NOMO-1 treated with dmso at 0.1 percent for 144 hours (cell line): ENCODE measurements around the gene GINS1.

Experiments
- DNase-seq: peaks from one replicate; lab custom pipeline; 2025; ENCODE audit not compliant: unreplicated experiment; lab: John Stamatoyannopoulos, UW

The GINS1 gene

DNA sequence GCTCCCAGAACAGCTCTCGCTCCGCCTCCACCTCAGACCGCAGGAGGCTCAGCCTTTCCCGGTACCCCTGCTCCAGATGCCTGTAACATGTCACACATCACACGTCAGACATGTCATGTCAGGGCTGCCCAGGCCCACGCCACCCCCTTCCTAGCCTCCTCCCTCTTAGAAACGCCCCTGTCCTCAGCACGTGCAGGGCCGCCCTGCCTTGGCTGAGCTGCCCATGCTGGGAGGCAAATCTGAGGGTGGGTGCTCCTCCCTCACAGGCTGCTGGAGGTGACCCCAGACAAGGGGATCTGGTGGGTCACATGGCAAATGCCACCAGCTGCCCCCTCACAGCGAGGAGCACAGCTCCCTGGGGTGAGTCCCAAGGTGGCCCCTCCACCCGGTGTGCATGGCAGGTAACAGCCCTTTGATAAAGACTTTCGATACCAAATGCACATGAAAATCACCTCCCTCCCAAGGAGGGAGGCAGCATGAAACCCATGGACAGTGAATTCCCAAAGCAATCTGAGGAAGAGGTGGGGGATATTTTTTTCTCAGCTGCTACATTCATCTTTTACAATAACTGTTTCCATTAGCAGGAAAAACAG is 84.1 kb downstream of the GINS1 start:
- DNase-seq: no peak

GRCh38 chr20:25493137-25493536 is 85.7 kb downstream of the GINS1 start:
- no peak for DNase-seq

GRCh38 chr20:25493748-25494505 is 86.5 kb downstream of the GINS1 start:
- DNase-seq: no peak

- no peak for DNase-seq
These were observed 87.2 kb downstream of the GINS1 start for GRCh38 chr20:25494506-25495188.

DNA sequence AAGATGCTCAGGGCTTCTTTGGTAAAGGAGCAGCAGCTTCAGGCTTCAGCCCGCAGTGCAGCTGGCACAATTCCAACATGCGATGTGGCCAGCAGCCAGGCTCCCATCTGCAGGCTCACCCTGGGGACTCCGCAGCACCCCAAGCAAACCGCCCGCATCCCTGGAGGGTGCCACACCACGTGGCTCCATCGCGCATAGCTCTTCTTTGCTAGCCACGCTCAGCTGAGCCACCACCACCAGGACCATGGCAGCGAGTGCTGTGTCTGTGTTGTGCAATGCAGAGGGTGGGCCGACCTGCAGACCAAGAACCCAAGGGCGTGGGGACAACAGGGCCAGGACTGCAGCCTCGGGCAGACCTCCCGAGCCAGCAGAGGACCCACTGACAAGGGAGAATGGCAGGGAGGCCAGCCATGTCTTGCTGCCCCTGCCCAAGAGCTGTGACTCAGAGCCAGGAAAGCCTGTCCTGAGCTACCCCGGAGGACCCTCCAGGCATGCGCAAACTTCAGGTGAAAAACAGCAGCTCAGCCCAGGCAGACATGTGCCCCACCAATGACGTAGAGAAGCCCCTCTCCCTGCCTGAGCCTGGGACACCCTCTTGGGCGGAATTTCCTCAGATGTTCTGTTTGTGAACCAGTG is 87.8 kb downstream of the GINS1 start:
- no peak for DNase-seq

DNA sequence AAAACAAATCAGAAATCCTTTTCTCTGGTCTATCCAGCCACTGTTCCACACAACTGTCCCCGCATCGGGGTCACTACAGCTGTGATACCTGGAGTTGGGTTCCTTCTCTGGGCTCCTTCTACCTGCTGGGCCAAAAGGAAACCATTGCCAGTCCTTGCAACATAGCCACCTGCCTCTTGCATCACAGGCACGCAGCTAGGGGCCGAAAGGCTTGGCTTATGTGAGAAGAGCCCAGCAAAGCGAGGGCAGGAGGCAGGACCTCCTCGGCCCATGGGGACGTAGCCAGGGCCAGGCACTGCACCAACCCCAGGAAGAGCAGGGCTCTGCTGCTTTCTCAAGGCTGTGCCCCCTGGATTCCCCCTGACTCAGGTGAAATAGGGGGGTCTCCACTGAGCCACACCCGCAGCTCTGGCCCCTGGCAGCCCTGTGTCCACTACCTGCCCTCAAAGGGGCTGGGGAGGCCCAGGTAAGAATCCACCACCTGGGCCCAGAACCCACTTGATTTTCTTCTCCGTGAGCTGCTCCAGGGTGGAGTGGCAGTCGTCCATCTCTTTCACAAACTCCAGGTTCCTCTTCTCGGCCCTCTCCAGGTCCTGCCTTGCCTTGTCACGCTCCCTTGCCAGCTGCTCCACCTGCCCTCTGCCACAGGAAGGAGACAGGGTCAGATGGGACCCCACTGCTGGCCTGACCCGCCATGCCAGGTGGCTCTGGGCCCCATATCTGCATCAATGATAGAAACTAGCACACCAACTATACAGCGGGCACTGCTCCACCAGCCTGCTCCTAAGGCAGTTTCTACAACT is 88.9 kb downstream of the GINS1 start:
- DNase-seq: no peak

DNA sequence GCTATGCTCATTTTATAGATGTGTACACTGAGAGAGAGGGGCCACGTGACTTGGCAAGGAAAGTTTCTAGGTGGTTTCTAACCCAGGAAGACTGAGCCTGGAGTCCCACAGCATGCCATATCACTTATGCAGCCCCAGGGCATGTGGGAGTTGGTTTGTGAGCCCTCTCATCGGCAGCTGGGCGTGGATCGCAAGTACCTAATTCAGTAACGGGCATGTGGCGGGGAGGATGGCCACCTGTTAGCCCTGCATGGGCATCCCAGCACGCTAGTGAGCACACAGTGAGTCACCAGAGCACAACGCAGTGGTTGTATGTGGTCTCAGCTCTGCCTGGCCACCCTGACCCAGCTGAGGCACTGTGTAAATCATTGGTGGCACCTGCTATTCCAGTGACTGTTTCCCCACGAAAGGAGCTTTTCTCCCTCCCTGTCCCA is 89.5 kb downstream of the GINS1 start:
- DNase-seq: no peak

DNA sequence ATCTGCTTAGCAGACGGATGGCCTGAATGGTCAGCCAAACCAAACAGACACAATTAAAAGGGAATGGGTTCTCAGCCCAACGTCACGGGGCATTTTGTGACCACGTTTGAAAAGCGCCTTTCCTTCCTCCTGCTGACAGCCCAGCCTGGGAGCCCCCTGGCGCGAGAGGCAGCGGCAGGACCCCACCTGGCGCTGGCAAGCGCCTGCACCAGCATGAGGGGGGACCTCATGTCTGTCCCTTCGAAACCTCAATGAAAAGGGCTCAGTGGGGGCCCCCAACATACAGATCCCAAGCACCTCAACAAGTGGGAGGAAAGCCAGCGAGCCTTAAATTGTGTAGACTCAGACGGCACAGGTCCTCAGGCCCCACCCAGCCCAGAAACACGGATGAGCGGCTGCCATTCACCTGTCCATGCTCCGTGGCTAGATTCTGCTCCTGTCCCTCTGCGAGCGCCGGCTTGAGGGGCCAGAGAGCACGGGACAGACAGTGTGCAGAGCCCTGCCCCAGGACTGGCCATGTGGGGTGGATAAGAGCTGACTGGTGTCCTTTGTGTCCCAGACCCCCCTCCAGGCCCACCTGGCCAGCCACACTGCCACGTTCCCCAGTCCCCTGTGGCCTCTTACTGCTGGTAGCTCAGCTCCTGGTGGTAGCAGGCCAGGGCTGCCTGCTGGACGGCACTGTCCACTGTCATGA is 90.3 kb downstream of the GINS1 start:
- DNase-seq: no peak
